H9 (cell line): ENCODE results near the gene MAML3. TPM values are rescaled to one million over a fixed set of nuclear protein-coding genes. Genes with fewer than 3 reads are reported as not detected.

Experiments used
- DNase-seq: peaks from one replicate; pipeline ENCODE4 v3.0.0-alpha.2; 2017
- H2AFZ ChIP-seq: one replicate; pipeline ENCODE4 v1.6.1; 2013; ENCODE audit warnings: mild to moderate bottlenecking, low read length, control low read depth, moderate library complexity
- H2AK5ac ChIP-seq: 2 replicates; pipeline ENCODE4 v1.6.1; 2013; ENCODE audit warnings: low read length, control low read depth, mixed read lengths; ENCODE audit not compliant: insufficient read length
- H2BK120ac ChIP-seq: one replicate; pipeline ENCODE4 v1.6.1; 2013; ENCODE audit warnings: low read depth, mild to moderate bottlenecking, low read length, control low read depth, inconsistent platforms; ENCODE audit not compliant: poor library complexity, severe bottlenecking
- H2BK12ac ChIP-seq: 2 replicates; pipeline ENCODE4 v1.6.1; 2013; ENCODE audit warnings: low read length, control low read depth, mixed read lengths, low read depth; ENCODE audit not compliant: insufficient read length
- H2BK15ac ChIP-seq: 2 replicates; pipeline ENCODE4 v1.6.1; 2013; ENCODE audit warnings: low read depth, low read length, control low read depth
- H2BK20ac ChIP-seq: one replicate; pipeline ENCODE4 v1.6.1; 2013; ENCODE audit warnings: low read depth, mild to moderate bottlenecking, low read length, control low read depth, inconsistent platforms; ENCODE audit not compliant: poor library complexity, severe bottlenecking
- H2BK5ac ChIP-seq: 2 replicates; pipeline ENCODE4 v1.6.1; 2013; ENCODE audit warnings: low read length, control low read depth, mixed read lengths; ENCODE audit not compliant: insufficient read length
- H3K14ac ChIP-seq: 2 replicates; pipeline ENCODE4 v1.6.1; 2013; ENCODE audit warnings: low read length, control low read depth; ENCODE audit not compliant: insufficient read depth
- H3K18ac ChIP-seq: 2 replicates; pipeline ENCODE4 v1.6.1; 2013; ENCODE audit warnings: low read depth, mild to moderate bottlenecking, mixed read lengths, low read length, control low read depth; ENCODE audit not compliant: insufficient read length
- H3K23ac ChIP-seq: 2 replicates; pipeline ENCODE4 v1.6.1; 2013; ENCODE audit warnings: low read length, control low read depth, mixed read lengths, low read depth; ENCODE audit not compliant: insufficient read length
- H3K23me2 ChIP-seq: 2 replicates; pipeline ENCODE4 v1.6.1; 2013; ENCODE audit warnings: low read depth, mild to moderate bottlenecking, mixed read lengths, low read length, control low read depth; ENCODE audit not compliant: insufficient read length, poor library complexity, severe bottlenecking
- H3K27ac ChIP-seq: 2 replicates; pipeline ENCODE4 v1.5.1; 2013; ENCODE audit warnings: low read length, control low read depth, mixed read lengths, low read depth; ENCODE audit not compliant: insufficient read length
- H3K27me3 ChIP-seq: 2 replicates; pipeline ENCODE4 v1.6.1; 2013; ENCODE audit warnings: low read length, control low read depth, inconsistent platforms; ENCODE audit not compliant: insufficient read depth
- H3K4ac ChIP-seq: 2 replicates; pipeline ENCODE4 v1.6.1; 2013; ENCODE audit warnings: low read depth, mild to moderate bottlenecking, control low read depth, inconsistent platforms, low read length, moderate library complexity
- H3K4me1 ChIP-seq: 2 replicates; pipeline ENCODE4 v1.6.1; 2013; ENCODE audit warnings: low read length, control low read depth, inconsistent platforms; ENCODE audit not compliant: insufficient read depth
- H3K4me2 ChIP-seq: 2 replicates; pipeline ENCODE4 v1.6.1; 2013; ENCODE audit warnings: low read length, control low read depth, mixed read lengths; ENCODE audit not compliant: insufficient read length, insufficient read depth
- H3K56ac ChIP-seq: 2 replicates; pipeline ENCODE4 v1.6.1; 2013; ENCODE audit warnings: low read depth, mild to moderate bottlenecking, mixed read lengths, low read length, control low read depth; ENCODE audit not compliant: insufficient read length
- H3K79me1 ChIP-seq: 2 replicates; pipeline ENCODE4 v1.6.1; 2013; ENCODE audit warnings: low read depth, mild to moderate bottlenecking, moderate library complexity, low read length, control low read depth, inconsistent platforms; ENCODE audit not compliant: insufficient read depth, poor library complexity, severe bottlenecking
- H3K79me2 ChIP-seq: 2 replicates; pipeline ENCODE4 v1.6.1; 2013; ENCODE audit warnings: low read length, control low read depth, inconsistent platforms; ENCODE audit not compliant: insufficient read depth
- H3K9ac ChIP-seq: 2 replicates; pipeline ENCODE4 v1.6.1; 2013; ENCODE audit warnings: low read length, control low read depth, mixed read lengths; ENCODE audit not compliant: insufficient read length; ENCODE audit errors: extremely low read depth
- H3K9me3 ChIP-seq: one replicate; pipeline ENCODE4 v1.6.1; 2013; ENCODE audit warnings: low read depth, low read length, inconsistent platforms; ENCODE audit not compliant: control insufficient read depth
- H3T11ph ChIP-seq: one replicate; pipeline ENCODE4 v1.6.1; 2013; ENCODE audit warnings: mild to moderate bottlenecking, low read length, control low read depth, inconsistent platforms
- H4K20me1 ChIP-seq: one replicate; pipeline ENCODE4 v1.6.1; 2013; ENCODE audit not compliant: control insufficient read depth, insufficient read length, insufficient read depth
- H4K5ac ChIP-seq: 2 replicates; pipeline ENCODE4 v1.6.1; 2013; ENCODE audit warnings: low read depth, mild to moderate bottlenecking, mixed read lengths, low read length, control low read depth; ENCODE audit not compliant: insufficient read length
- H4K8ac ChIP-seq: replicated peaks from 2 replicates; pipeline ENCODE4 v1.6.1; 2013; ENCODE audit warnings: low read length, control low read depth, mixed read lengths, low read depth; ENCODE audit not compliant: insufficient read length
- H4K91ac ChIP-seq: 2 replicates; pipeline ENCODE4 v1.6.1; 2013; ENCODE audit warnings: low read depth, mild to moderate bottlenecking, moderate library complexity, mixed read lengths, low read length, control low read depth; ENCODE audit not compliant: insufficient read length
- H3K27ac Mint-ChIP-seq, 3 experiments: 2 replicates in 2 of 3; 3 replicates in 1 of 3; pipeline ENCODE4 v1.8.0; 2020 to 2021; ENCODE audit warnings: mixed read lengths in 3 of 3, mild to moderate bottlenecking in 1 of 3, moderate library complexity in 1 of 3
- H3K27me3 Mint-ChIP-seq: 2 replicates; pipeline ENCODE4 v1.8.0; 2021; ENCODE audit warnings: low read depth, mild to moderate bottlenecking, moderate library complexity, mixed read lengths
- H3K36me3 Mint-ChIP-seq, 3 experiments: 2 replicates in 2 of 3; 3 replicates in 1 of 3; pipeline ENCODE4 v1.8.0; 2020 to 2021; ENCODE audit warnings: low read depth in 3 of 3, mixed read lengths in 3 of 3; ENCODE audit not compliant: insufficient read depth in 1 of 3
- H3K4me1 Mint-ChIP-seq, 2 experiments: 2 replicates each; pipeline ENCODE4 v1.8.0; 2020; ENCODE audit warnings: mixed read lengths in 2 of 2
- H3K4me3 Mint-ChIP-seq, 2 experiments: 2 replicates in 1 of 2; 3 replicates in 1 of 2; pipeline ENCODE4 v1.8.0; 2020 to 2021; ENCODE audit warnings: mild to moderate bottlenecking in 2 of 2, mixed read lengths in 2 of 2, moderate library complexity in 1 of 2
- H3K9me3 Mint-ChIP-seq, 2 experiments: 2 replicates in 1 of 2; 3 replicates in 1 of 2; pipeline ENCODE4 v1.8.0; 2020; ENCODE audit warnings: mild to moderate bottlenecking in 2 of 2, mixed read lengths in 2 of 2, moderate library complexity in 1 of 2
- CTCF ChIP-seq: fragments of 200-600 bp; sonication (generic); conservative IDR thresholded peaks from 3 replicates; pipeline ENCODE4 v1.8.0; 2021; ENCODE audit warnings: antibody characterized with exemption, mild to moderate bottlenecking
- WGBS: extraction: QIAGEN DNeasy Blood & Tissue Kit; methylation state at CpG from one replicate; pipeline ENCODE4 v1.1.7; 2013; ENCODE audit warnings: missing lambda C conversion rate, low lambda C conversion rate, mixed read lengths; ENCODE audit not compliant: insufficient read length; ENCODE audit errors: extremely low coverage; 5-methylcytosine and 5-hydroxymethylcytosine counted together
- total RNA-seq: library from RNA; stranded (reverse); gene quantifications from 2 replicates; pipeline ENCODE4 v1.2.1, GENCODE V29; 2021

Gene MAML3
- total RNA-seq, 1 experiment from 2014 or later = 3.9 TPM

DNA sequence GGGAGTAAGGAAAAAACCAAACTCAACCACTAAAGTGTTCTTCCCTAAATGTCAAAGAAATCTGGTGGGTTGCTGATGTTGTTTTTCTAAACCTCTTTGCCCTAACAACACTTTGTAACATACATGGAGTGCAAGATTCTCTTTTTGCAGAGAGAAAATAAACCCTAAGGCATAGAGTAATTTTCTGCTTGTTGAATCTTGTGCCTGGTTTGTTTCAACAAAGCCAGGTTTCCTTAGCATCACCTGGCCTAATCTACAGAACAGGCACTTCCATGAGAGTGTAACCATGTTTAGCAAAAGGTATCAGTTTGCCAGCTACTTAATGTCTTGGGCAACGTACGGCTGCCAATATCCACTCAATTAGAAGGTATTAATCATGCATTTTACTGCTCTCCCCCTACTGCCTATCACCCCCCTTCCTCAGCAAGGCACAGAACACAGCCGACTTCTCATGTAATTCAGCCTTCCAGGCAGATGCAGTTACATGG lies 219.2 kb downstream of the MAML3 start:
- Histone ChIP-seq H3K23ac (no peak overlapping the region), H2BK5ac (no peak overlapping the region), H4K8ac (no peak overlapping the region), H3K23me2 (no peaks in the 10 kb centered on the region), H3K27ac (no peak overlapping the region), H3K79me1 (no peaks in the 10 kb centered on the region), H3K27me3 (no peaks in the 10 kb centered on the region), H3K9me3 (no peaks in the 10 kb centered on the region), H3K18ac (no peak overlapping the region), H3K56ac (no peak overlapping the region), H3K79me2 (no peaks in the 10 kb centered on the region), H2AFZ (no peak overlapping the region), H2BK12ac (no peak overlapping the region), H3K4ac (no peak overlapping the region), H4K20me1 (no peaks in the 10 kb centered on the region), H2AK5ac (no peak overlapping the region), H3K4me2 (no peak overlapping the region), H2BK20ac (no peak overlapping the region), H4K5ac (no peak overlapping the region), H3T11ph (no peak overlapping the region), H2BK120ac (no peak overlapping the region), H3K14ac (no peak overlapping the region), H2BK15ac (no peak overlapping the region), H4K91ac (no peak overlapping the region), H3K4me1 (no peaks in the 10 kb centered on the region; the same call in 1 of the 2 replicates), H3K9ac (no peak overlapping the region)
- Mint-ChIP-seq H3K4me1 (peaks cover 5 to 20% of the 10 kb centered on the region in 2 experiments), H3K9me3 (no peaks in the 10 kb centered on the region; a peak in 1 of 5 replicates), H3K4me3 (no peak overlapping the region), H3K36me3 (no peaks in the 10 kb centered on the region), H3K27ac (peak overlapping the region in 1 of 3 experiments; percentile 9; a peak in 1 of 7 replicates), H3K27me3 (no peaks in the 10 kb centered on the region; the same call in 1 of the 2 replicates)
- no CpG with 5 or more reads among the region's 3 CpGs for WGBS
- DNase-seq = no peak
- no peak for TF ChIP-seq CTCF
